GM18505 (cell line): ENCODE measurements around the gene DIP2C.
"Not testable (repeated sequence)": the region's sequence is repeated elsewhere in the genome, so short reads cannot be mapped to it uniquely, and the experiment has no call there.

Experiments used
- ATAC-seq: cut with Tn5 transposase; IDR thresholded peaks from one replicate; pipeline ENCODE4 v1.9.1; 2021; ENCODE audit not compliant: unreplicated experiment
- POLR2A ChIP-seq: IDR thresholded peaks from 4 replicates; pipeline ENCODE4 v1.6.1; 2011; ENCODE audit warnings: borderline replicate concordance; ENCODE audit not compliant: insufficient read depth, insufficient read length; ENCODE audit errors: extremely low read depth

DIP2C gene

DNA sequence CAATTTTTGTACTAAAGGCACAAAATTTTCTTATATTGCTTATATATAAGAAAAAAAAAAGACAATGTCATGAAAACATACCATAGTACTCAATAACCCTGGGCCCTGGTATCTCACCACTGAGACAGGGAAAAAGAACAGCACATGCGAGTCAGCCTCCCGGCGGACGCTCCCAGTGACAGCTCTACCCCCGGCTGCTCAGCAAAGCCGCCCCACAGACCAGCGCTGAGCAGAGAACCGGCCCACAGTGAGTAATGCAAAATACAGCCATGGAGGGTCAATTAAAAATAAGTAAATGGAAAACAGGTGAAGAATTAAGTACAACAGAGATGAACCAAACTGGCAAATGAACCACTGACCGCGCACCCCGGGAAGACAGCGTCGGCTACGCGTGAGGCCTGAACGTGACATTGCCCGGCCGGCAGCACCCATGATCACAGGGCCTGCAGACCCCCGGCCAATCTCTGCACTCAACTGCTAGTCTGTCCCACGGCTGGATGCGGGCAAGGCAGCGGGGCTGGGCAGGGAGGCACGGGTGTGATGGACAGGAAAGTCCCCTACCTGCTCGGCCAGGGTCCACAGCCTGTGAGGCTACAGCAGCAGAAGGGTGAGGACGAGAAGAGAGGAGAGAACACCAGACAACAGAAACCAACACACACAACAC, 378.4 kb downstream of the DIP2C start:
- TF ChIP-seq POLR2A: no peak
- no peak for ATAC-seq

DNA sequence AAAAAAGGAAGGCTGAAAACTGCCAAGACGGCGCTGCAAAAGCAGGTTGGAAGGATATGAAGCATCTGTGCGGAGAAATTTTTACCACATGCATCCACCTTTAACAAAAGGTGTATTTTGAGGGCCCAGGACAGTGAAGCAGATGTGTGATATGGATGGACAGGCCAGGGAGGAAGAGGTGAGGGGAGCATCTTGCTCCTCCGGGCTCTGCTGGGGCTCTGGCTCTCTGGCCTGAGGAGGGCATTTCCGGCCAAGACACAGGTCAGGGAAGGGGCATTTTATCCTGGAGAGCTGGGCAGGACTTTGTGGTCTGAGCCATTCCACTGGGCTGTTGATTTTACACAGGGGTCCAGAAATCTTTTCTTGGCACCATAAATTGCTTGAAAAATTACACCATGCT, 379.1 kb downstream of the DIP2C start:
- TF ChIP-seq POLR2A: no peak
- ATAC-seq: no peak

DNA sequence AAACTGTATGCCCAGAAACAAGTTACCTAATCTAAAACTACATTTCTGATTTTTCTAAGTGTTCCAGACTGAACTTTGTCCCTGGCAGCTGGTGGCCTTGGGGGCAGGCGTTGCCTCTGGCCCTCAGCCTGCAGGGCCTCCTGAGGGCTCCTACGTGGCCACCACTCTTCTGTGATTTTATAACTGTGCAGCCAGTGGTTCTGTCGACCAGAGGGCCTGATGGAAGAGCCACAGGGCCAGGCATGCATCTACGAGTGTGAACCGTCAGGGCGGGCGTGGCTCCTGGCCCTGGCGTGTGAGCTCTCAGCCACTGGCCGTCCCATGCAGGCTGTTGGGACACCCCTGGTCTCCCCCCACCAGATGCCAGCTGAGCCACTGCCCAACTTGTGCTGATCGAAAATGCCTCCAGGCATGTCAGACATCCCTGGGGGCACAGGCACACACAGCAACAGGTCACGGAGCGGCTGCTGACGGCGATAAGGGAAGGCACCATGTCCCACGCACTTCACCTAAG, 380.8 kb downstream of the DIP2C start:
- no peak for TF ChIP-seq POLR2A
- no peak for ATAC-seq

DNA sequence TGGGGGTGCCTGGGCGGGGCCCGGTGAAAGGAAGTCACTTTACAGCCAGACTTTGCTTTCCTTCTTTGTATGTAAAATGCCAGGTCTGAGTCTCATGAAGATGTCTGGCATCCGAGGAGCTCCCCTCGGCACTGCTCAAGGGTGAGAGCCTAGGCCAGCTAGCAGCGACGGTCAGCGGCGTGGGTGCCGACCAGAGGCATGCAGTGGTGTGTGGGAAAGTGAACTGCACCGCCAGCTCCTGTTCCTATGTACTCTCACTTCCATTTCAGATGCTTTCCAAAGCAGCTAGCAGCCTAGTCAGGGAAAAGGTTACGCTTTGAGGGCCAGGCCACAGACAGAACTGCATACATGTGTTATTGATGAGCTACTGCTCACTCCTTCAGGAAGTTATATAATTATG, 381.4 kb downstream of the DIP2C start:
- no peak for TF ChIP-seq POLR2A
- ATAC-seq: no peak

DNA sequence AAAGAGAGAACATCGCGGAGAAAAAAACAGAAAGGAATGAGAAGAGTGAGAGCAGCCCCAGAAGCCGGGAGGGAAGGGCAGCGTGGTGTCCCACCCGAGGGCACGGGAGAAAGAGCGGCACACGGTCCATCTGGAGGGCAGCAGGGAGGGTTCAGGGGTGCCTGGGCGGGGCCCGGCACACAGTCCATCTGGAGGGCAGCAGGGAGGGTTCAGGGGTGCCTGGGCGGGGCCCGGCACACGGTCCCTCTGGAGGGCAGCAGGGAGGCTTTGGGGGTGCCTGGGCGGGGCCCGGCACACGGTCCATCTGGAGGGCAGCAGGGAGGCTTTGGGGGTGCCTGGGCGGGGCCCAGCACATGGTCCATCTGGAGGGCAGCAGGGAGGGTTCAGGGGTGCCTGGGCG, 381.8 kb downstream of the DIP2C start:
- no peak for TF ChIP-seq POLR2A
- ATAC-seq: no peak

DNA sequence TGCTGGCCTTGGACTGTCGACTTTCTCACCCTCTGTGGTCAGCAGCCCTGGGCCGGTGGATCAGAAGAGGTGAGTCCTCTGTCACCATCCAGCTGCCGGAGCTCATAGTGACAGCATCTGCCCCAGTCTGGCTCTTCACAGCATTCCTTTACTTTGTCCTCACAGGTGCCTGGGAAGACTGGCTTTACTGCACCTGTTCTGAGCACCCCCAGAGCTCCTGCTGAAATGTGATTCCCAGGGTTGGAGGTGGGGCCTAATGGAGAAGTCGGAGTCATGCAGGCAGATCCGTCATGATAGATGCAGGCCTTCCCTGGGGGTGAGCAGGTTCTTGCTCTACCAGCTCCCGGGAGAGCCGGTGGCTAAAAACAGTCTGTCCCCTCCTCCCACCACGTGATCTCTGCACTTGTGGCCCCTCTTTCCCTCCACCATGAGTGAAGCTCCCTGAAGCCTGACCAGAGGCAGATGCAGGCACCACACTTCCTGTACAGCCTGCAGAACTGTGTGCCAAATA, 382.7 kb downstream of the DIP2C start:
- TF ChIP-seq POLR2A: no peak
- ATAC-seq: peak; percentile 83

DNA sequence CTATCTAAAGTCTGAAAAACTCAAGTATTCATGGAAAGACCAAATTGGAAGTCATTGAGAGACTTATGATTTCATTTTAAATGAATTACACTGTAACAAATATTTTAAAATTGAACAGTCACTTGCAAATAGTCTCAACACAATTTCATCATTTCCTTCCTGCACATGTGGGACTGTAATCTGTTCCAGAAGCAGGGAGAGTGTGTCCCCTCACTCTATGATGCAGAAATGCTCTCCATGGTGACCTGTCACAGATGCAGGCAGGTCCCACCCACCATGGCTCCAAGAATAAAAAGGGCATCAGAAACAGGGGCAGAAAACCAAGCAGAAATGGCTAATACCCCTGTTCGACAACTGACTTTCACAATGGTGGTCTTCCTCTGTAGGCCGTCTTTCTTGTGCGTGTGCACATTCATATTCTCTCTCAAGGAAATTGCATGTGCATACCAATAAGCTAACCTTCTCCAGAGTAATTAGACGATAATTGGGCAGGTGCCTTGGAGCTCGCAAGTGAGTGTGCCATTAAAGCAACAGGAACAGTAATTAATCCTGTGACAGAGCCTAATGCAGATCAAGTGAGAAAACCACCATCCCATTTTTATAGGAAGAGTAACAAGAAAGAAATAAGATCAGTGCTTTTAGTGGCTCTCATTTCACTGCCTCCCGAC, 383.3 kb downstream of the DIP2C start:
- no peak for TF ChIP-seq POLR2A
- ATAC-seq: no peak

DNA sequence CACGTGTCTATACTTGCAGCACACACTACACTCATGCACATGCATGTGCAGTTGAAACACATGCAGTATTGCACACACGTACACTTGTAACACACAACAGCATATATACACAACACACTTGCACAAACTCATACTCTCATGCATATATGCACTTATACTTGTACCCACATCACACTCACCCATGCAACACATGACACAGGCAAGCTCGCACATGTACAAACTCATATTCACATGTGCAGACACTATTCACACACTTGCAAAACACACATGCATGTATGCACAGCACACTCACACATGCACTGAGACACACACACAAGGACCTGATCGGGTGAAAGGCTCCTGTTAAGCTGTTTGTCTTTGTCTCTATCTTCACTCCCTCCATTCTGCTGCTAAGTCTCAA, 384.4 kb downstream of the DIP2C start:
- no peak for ATAC-seq
- no peak for TF ChIP-seq POLR2A

DNA sequence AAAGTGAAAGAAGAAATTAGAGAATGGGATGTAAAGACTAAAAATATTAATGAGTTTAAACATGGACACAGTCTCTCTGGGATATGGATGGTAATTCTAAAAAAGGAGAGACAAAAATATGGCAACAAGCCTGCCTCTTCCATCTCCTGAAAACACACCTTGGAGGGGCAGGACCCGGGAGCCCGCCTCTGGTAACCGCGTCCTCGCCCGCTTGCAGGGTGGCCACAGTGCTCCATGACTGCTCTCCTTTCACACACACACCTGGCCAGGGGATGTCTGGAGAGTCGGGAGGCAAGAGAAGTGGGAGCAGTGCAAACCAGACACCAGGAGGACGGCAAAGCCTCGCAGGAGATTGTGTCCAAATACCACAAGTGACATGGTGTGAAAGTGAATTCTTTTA, 387.9 kb downstream of the DIP2C start:
- no peak for TF ChIP-seq POLR2A
- no peak for ATAC-seq

DNA sequence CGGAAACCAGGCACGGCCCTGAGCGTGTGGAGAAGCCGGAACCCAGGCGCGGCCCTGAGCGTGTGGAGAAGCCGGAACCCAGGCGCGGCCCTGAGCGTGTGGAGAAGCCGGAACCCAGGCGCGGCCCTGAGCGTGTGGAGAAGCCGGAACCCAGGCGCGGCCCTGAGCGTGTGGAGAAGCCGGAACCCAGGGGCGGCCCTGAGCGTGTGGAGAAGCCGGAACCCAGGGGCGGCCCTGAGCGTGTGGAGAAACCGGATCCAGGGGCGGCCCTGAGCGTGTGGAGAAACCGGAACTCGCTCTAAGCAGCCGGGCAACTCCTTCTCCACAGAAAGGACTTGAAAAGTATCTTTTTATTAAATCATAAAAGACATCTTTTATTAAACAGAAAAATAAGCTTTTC, 388.9 kb downstream of the DIP2C start:
- ATAC-seq: not testable (repeated sequence)

DNA sequence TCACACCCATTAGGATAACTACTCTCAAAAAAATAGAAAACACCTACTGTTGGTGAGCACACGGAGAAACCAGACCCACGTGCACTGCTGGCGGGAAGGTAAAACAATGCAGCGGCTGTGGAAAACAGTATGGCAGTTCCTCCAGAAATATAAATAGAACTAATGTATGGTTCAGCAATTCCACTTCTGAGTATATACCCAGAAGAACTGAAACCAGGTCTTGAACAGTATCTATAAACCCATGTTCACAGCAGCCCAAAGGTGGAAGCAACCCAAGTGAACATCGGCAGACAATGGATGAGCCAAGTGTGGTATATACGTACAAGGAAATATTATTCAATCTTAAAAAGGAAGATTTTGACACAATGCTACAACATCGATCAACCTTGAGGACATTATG, 389.5 kb downstream of the DIP2C start:
- no peak for TF ChIP-seq POLR2A
- ATAC-seq: no peak

DNA sequence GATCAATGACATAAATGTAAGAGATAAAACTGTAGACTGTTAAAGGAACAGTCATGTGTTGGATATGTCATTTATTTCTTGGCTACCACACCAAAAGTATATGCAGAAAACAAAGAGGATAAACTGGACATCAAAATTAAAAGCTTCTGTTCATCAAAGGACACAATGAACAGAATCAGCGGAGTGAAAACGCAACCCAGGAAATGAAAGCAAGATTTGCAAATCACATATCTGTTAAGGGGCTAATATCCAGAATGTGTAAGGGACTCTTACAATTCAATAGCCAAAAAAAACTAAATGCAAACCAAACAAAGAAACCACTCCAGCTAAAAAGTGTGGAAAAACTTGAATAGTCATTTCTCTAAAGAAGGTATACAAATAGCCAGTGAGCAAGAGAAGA, 390.0 kb downstream of the DIP2C start:
- TF ChIP-seq POLR2A: no peak
- ATAC-seq: no peak

DNA sequence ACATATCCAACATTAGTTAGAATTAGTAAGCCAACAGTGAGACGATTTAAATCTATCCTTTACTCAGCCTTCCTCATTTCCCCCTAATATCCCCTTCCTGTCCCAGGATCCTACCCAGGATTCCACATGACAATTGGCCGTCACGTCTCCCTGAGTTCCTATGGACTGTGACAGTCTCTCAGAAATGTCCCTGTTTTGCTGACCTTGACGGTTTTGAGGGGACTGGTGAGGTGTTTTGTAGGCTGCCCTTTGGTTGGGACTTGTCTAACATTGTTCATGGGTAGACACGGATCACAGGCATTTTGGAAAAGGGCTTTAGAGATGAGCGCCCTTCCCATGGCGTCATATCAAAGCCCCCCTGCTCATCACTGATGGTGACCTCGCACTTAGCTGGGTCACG, 391.4 kb downstream of the DIP2C start:
- ATAC-seq: no peak

DNA sequence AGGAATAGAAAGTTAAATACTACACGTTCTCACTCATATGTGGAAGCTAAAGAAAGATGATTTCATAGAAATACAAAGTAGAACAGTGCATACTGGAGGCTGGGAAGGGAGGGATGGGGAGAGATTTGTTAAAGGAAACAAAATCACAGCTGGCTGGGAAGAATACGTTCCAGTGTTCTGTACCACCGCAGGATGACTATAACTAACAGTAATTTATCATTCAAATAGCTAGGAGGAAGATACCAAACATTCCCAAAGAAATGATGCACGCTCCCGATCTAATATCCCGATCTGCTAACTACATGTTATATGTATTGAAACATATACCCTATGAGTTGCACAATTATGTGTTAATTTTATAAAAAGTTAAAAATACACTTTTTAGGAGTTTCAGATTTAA, 391.9 kb downstream of the DIP2C start:
- ATAC-seq: no peak
- no peak for TF ChIP-seq POLR2A

More for the DNA sequence above, 391.4 kb downstream of the DIP2C start:
- no peak for TF ChIP-seq POLR2A

DNA sequence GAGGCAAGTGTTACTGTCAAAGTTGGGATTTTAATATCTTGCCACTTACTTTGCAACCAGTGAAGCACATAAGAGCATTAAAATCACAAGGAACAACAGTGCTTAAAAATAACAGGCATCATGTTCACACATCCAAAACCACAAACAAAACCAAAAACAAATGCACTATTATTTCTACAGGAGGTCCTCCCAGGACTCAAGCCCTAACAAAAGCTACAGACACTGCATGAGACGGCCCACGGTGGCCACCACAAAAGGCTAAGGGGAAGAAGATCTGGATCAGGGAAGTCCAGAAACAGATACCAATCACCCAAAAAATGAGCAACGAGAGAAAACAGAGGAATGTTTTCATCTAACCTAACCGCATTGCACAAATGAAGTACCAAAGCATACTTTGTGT, 395.8 kb downstream of the DIP2C start:
- TF ChIP-seq POLR2A: no peak
- ATAC-seq: no peak

DNA sequence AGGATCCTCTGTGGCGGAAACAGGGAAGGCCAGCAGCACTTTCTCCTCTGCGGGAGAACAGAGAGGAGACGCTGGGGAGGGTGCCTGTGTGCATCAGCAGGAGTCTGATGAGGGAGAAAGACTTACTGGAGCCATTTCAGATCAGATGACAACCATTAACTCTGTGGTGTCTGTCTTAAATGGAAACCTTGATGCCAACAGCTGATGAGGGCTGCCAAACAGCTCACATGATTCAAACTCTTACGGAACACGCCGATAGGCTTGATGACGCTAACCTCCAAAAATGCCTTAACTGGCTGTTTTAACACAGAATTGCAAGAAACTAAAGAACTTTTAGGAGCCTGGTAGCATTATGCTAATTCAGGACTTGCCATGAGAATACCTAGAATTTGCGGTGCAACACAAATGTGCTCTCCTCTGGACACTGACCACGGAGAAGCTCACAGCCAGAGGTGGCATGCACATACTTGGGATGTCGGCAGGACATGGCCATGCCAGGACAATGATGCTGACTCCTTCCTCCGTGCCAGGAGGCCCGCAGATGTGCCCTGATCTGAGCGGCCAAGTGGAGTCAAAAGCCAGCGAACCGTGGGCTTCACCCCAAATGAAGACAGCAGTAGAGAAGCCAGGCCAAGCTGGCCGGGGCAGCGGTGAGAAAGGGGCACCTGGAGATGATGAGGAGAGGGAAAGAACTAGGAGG, 399.3 kb downstream of the DIP2C start:
- no peak for TF ChIP-seq POLR2A
- no peak for ATAC-seq
